Measurements from ENCODE around the gene RFXANK.
"Not testable (repeated sequence)": the region's sequence is repeated elsewhere in the genome, so short reads cannot be mapped to it uniquely, and the experiment has no call there.

RFXANK gene

GRCh38 chr19:19170053-19170872 is 21.8 kb upstream of the RFXANK start, which contains the start of gene MEF2B:
Gene MEF2B (minus strand): TSS chr19:19170263. CDS start chr19:19150735, 19,528 bp downstream.
- peak; percentile 9 for DNase-seq

GRCh38 chr19:19170873-19171672 is 21.0 kb upstream of the RFXANK start:
- DNase-seq: no peak

DNA sequence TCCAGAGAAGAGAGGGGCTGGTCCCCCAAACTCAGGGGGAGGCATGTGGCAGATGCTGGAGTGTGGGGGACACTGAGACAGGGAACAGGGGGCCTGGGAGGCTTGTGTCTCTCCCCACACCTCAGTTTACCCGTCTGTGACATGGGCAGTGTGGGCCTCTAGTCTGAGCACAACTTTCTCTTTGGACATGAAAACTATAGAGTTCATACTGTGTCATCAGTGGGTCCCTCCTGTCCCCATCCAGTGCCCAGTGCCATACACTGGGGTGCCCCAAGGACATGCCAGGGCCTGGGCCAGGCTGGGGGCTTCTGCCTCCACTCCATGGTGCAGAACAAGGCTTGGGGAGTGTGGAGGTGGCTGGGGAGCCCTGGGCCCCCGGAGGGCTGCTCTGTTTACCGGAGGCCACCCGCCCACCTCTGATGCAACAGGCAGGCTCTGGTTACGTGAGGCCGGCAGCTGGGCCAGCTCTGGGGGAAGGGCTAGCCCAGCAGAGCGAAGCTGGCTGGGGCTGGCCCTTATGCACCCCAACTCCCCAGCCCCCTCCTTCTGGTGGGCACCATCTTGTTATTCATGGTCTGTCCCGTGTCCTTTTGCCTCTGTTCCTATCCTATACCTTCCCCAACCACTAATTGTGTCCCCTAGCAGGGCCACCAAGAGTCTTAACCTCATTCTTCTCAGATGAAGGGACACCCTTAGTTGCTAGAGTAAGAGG is 20.1 kb upstream of the RFXANK start:
- no peak for DNase-seq

DNA sequence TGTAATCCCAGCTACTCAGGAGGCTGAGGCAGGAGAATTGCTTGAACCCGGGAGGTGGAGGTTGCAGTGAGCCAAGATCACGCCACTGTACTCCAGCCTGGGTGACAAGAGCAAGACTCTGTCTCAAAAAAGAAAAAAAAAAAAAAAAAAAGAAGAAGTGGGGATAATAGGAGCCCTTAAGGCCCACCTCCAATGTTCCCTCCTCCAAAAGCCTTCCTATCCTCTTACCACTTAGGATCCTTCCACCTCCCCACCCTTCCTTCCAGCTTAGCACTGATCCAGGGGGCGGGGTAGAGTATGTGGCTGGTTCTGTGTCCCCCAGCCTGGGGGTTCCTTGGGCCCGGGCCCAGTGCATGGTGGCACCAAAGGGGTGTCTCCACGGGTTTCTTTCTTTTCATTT is 18.8 kb upstream of the RFXANK start:
- DNase-seq: not testable (repeated sequence)

DNA sequence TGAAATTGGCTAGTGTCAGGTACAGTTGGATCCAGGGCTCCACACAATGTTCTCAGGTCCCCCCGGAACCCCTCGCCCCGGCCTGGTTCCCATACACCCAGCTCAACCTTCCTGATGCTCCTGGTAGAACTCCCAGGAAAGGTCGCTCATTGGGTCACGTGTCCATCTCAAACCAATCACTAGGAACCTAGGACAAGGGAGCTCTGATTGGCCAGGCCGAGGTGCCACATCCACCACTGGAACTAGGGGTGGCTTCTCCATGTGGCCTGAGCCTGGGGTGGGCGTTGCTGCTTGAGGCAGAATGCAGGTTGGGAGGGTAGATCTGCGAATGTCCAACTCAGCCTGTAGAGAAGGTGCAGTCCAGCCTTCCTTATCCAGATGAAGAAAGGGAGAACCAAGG is 15.1 kb upstream of the RFXANK start:
- DNase-seq: no peak

DNA sequence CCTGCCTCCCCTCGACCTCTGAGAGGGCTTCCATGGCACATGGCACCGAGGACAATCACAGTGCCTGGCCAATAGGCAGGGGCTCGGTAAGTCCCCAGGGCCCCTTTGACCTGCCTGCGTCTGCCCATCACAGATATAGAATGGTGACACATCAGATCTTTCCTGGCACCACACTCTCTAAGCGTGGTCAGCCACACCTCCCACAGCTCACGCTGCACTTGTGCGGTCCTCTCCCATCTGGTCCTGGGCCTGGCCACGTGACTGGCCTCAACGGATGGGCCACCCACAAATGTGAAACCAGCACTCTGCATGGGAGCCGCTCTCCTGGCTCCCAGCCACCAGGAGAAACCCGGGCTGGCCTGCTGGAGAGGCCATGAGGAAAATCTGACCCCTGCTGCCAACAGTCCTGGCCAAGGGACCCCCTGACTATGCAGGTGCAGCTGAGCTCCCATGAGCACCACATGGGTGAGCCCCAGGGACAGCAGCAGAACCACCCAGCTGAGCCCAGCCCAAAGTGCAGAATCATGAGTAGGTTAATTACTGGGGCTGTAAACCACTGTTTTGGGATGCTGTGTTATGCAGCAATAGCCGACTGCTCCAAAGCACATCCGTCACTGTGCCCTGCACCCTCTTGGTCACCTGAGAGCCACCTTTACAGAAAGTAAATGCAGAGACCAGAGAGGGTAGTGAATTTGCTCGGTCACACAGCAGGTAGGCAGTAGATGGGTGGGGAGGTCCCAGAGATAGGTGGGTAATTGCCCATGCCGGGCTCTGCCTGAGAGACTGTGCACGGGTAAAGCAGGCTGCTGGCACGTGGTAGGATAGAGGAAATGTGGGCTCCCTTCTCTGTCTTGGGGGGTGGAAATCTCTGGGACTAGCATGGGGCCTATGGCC is 12.3 kb upstream of the RFXANK start:
- DNase-seq: no peak

DNA sequence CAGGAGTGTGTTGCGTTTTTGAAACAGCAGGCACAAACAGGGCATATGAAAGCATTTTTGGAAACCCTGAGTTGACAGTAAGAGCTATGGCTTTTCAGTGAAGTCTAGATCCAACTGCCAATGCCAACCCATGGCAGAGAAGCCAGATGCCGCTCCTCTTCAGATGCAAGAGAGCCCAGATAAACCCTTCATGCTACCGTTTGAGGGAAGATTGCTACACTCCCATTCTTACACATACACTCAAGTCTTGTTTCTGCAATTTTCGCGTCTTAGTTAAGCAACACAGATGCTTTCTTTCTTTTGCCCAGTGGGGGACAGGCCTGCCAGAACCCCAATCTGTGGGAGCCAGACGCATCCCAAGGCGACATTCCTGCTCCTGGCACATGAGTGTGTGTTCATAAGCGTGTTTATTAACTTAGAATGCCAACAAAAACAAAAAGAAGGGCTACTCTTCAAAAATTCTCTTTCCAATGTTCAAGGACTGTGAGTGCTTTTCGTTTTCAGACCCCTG is 10.5 kb upstream of the RFXANK start:
- no peak for DNase-seq

DNA sequence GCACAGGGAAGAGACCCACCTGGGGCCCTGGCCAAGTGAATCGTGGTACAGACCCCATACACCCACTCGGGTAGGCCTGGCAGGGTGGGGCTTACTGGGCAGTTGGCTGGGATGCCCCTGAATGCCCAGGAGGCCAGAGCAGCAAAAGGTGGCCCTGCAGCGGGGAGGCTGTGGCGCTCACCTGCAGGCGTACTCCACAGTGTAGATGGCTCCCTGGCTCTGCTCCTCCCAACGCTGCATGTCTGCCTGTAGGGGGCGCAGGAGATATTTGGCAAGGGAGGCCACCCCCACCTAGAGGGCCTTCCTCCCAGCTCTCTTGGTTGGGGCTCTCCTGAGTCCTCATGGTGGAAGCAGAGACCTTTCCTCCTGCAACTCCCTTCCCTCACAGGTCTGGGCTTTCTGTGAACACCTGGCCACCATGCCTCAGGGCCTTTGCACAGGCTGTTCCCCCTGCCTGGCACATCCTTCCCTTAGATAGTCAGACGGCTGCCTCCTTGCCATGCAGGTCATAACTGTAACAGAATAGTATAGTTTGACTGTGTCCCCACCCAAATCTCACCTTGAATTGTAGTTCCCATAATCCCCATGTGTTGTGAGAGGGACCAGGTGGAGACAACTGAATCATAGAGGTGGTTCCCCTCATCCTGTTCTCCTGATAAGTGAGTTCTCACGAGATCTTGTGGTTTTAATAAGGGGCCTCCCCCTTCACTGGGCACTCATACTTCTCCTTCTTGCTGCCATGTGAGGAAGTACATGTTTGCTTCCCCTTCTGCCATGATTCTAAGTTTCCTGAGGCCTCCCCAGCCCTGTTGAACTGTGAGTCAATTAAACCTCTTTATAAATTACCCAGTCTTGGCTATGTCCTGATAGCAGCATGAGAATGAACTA is 6.0 kb upstream of the RFXANK start:
- no peak for DNase-seq

GRCh38 chr19:19186742-19187141 is 5.3 kb upstream of the RFXANK start:
- DNase-seq: no peak

DNA sequence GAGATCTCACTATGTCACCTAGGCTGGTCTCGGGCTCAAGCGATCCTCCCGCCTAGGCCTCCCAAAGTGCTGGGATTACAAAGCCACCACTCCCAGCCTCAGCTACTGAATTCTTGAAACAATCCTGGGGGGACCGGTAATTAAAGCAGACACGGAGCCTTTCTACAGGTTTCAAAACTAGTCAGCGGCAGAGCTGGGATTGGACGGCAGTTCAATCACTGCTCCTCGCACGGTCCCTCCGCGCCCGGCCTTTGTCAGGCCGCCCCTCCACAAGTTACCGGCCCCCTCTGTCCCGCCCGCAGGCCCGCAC is 335 bp upstream of the RFXANK start:
- DNase-seq: no peak

DNA sequence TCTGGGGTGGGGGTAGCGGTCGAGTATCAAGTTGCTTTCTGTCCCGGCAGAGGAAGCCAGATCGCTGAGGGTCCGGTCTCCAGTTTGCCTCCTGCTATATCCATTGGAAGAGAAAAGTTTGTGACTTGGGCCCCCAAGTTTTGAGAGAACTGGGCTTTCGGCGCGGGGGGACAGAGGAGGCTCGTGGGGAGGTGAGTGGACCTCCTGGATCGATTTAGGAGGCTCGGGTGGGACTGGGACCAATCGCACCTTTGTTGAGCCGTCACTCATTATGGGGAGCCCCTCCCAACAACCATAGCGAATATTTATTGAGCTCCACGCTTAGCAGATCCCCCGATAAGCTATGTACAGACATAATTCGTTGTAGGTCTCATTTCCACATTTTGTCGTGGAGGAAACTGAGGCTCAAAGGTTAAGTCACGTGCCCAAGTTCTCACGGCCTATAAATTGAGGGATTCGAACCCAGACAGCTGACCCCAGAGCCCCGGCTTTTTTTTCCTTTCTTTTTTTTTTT is 909 bp downstream of the RFXANK start:
- DNase-seq: no peak

DNA sequence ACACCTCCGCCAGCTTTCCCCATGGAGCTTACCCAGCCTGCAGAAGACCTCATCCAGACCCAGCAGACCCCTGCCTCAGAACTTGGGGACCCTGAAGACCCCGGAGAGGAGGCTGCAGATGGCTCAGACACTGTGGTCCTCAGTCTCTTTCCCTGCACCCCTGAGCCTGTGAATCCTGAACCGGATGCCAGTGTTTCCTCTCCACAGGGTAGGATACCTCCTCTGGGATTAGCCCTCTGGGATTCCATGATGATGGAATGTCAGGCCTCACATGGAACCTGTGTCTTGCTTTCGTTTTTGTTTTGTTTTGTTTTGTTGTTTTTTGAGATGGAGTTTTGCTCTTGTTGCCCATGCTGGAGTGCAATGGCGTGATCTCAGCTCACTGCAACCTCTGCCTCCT is 1.9 kb downstream of the RFXANK start:
- no peak for DNase-seq

DNA sequence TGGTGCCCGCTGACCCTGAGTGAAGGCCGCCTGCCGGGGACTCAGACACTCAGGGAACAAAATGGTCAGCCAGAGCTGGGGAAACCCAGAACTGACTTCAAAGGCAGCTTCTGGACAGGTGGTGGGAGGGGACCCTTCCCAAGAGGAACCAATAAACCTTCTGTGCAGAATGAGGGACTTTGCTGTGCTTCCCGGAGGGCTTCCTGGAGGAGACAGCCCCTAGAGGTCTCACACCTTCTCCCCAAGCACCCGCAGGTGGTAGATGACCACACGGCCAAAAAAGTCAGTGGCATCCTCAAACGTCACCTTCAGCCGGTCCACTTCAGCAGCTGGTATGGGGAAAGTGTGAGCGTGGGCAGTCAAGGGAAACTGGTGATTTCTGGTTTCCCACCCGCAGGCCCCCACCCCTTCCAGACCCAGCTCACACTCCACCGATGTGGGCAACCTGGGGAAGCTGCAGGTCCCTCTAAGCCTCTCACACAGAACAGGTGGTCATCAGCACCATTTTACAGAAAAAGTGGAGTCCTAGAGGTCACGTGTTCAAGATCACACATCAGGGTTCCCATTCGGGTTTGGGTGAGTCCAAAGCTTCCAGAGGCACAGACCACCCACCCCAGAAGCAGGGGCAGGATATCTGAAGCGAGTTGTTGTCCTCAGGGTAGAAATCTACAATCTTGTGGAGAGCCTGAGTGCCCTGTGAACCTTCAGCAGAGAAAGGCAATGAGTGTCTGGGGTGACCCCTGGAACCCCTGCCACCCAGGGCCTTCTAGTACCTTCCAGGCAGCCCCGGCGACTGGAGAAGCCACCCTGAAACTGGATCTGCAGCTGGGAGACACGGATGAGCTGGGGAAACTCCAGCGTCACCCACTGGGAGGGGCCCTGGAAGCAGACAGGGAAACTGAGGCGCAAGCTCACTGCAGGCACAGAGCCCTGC is 9.9 kb downstream of the RFXANK start:
- no peak for DNase-seq

DNA sequence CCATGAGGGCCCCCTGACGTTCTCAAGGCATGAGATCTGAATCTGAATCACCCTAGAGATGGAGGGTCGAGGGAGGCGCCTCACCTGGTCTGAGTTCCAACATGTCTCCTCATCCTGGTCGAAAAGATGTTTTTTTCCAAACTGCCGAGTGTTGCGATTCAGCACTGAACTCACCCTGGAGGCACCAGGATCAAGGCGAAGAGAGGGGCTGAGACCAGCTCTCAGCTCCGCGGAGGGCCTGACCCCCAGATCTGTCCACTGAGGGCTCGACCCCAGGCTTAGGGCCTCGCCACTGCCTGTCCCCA is 10.6 kb downstream of the RFXANK start:
- no peak for DNase-seq

GRCh38 chr19:19203012-19203856 is 11.2 kb downstream of the RFXANK start, which contains the start of gene NR2C2AP:
Gene NR2C2AP (minus strand): TSS chr19:19203414. CDS start chr19:19203060, 354 bp downstream.
- peak; percentile 88 for DNase-seq

- no peak for DNase-seq
Measured at GRCh38 chr19:19204181-19204580, 12.1 kb downstream of the RFXANK start.

DNA sequence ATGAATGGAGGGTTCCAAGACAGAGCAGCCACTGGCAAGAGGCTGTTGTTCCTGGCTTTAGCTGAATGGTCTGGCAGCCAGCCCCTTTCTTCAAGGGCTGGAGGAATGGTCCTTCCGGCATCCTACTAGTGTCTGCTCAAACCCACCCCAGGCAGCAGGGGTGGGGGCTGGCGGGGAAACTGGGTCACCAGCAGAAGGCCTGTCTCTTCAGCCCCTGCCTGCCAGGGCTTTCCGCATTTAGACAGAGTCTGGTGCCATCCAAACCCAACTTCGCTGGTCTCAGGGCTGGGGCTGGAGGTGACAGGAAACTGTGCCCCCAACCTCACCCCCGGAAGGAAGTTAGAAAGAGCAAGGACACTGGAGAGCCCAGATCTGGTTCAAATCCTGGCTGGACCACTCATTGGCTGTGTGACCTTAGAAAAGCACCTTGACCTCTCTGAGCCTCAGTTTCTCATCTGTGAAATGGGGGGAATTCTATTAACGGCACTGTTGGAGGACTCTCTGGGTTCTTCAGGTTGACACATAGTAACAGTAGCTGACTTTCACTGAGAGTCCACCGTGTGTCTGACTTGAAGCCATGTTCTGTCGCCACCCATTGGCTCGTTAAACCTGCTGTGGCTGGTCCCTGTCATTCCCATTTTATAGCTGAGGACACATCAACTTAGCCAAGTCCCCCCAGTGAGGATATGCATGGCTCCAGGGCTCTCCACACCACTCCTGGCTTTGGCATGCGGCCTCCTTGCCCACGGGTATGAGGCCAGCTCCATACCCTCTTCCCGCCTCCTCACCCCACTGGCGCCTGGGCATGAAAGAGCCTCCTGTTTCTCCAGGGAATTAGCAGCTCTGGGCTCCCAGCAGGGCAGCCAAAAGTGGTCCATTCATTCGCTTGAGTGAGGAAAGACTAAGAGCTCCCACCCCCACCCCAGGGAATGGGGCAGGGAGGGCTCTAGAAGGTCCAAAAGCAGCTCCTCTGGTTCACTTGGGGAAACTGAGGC is 13.7 kb downstream of the RFXANK start:
- peak; percentile 71 for DNase-seq

DNA sequence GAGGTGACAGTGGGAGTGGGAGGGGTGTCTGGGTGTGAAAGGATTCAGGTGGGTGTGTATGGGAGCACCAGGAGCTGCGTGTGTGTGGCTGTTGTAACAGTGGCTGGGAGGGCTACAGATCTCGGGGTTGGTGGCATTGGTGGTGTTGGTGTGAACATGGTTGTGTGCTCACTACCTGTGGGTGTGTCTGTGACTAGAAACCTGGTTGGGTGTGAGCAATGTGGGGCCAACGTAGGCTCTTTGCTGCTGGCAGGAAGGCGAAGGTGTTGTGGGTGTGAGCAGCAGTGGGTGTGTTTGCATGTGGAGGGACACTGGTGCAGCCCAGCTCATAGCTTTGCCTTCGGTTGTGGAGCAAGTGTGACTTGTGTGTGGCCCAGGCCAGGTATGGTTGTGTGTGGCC is 14.9 kb downstream of the RFXANK start:
- DNase-seq: no peak

All from midbrain (tissue), 1 donor.